Activated T-cell treated with anti-CD3 and anti-CD28 coated beads, Interleukin-2, amount 50 U/mL, for 72 hours (primary cell): Measurements from ENCODE around the gene MAGOHB. TPM values are rescaled to one million over a fixed set of nuclear protein-coding genes. Genes with fewer than 3 reads are reported as not detected.
A peak's percentile ranks its signal among the peaks of the same experiment; 100 is the strongest.
"Not testable (repeated sequence)": the region's sequence is repeated elsewhere in the genome, so short reads cannot be mapped to it uniquely, and the experiment has no call there.

ENCODE experiments used
- ATAC-seq, 2 donors: fragments of 150-1000 bp; cut with Tn5 transposase; replicated peaks in 1 of 2; 2 replicates each; pipeline ENCODE4 v1.10.0; 2021; ENCODE audit warnings: moderate library complexity in 2 of 2, mild to moderate bottlenecking in 1 of 2
- DNase-seq, 2 donors: peaks; one replicate each; pipeline ENCODE4 v3.0.0; 2021 to 2022; ENCODE audit warnings: mixed read lengths in 1 of 2
- H3K27ac Mint-ChIP-seq: one replicate; pipeline ENCODE4 v1.8.0; 2022; ENCODE audit warnings: mild to moderate bottlenecking, moderate library complexity, mixed read lengths
- H3K27me3 Mint-ChIP-seq: one replicate; pipeline ENCODE4 v1.8.0; 2022; ENCODE audit warnings: low read depth, mixed read lengths
- H3K36me3 Mint-ChIP-seq, 2 donors: one replicate each; pipeline ENCODE4 v1.8.0; 2022; ENCODE audit warnings: mixed read lengths in 2 of 2, mild to moderate bottlenecking in 1 of 2; ENCODE audit not compliant: insufficient read depth in 2 of 2
- H3K4me1 Mint-ChIP-seq: one replicate; pipeline ENCODE4 v1.8.0; 2022; ENCODE audit warnings: low read depth, mixed read lengths
- H3K4me3 Mint-ChIP-seq, 2 donors: one replicate each; pipeline ENCODE4 v1.8.0; 2022; ENCODE audit warnings: mild to moderate bottlenecking in 2 of 2, mixed read lengths in 2 of 2, moderate library complexity in 2 of 2
- H3K9me3 Mint-ChIP-seq, 2 donors: one replicate each; pipeline ENCODE4 v1.8.0; 2022; ENCODE audit warnings: mixed read lengths in 2 of 2
- total RNA-seq, 2 donors: library from RNA; stranded (reverse); gene quantifications; one replicate each; pipeline ENCODE4 v1.2.3, GENCODE V29; 2022

The MAGOHB gene
- total RNA-seq, 2 donors from 2014 or later, result 42.7 to 52.5 TPM

DNA sequence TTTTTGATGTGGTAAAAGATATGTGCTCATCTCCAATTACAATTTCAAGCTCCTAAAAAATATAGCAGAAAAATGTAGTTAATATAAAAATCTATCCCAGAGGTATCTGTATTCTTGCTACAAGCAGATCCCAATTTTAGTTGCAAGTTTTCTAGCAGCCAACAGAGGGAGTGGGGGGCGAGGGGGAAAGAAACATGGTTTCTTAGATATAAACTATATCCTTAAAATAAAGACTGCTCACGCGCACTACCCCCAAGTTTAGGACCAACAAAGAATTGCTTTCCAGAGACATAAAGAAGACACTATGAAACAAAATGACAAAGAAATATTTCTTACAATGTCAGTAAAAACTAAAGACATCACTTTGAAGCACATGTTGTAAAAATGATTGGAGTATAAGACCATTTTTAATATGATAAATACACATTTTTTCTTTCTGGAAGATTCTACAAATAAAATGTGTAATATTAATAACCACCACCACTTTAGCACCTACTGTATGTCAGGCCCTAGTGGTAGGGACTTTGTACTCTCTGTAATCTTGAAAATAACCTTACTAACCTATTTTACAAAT, 5.4 kb downstream of the MAGOHB start:
- Mint-ChIP-seq H3K4me1 (peaks cover 35% of the 10 kb centered on the region), H3K36me3 (peaks cover 5 to 33% of the 10 kb centered on the region in 2 donors), H3K27ac (no peak overlapping the region)

GRCh38 chr12:10601860-10602259, 11.5 kb downstream of the MAGOHB start:
- no peak for DNase-seq
- Mint-ChIP-seq H3K27me3 (no peaks in the 10 kb centered on the region), H3K9me3 (no peaks in the 10 kb centered on the region), H3K27ac (peak overlapping the region; percentile 63), H3K4me3 (peak overlapping the region in 1 of 2 donors; percentile 54), H3K36me3 (peaks cover 0 to 7% of the 10 kb centered on the region in 2 donors), H3K4me1 (peaks cover 5% of the 10 kb centered on the region)
- ATAC-seq, result peak in 1 of 2 donors; percentile 59

More for the DNA sequence above, 5.4 kb downstream of the MAGOHB start:
- Mint-ChIP-seq H3K4me3 (no peak overlapping the region), H3K27me3 (no peaks in the 10 kb centered on the region), H3K9me3 (no peaks in the 10 kb centered on the region)
- ATAC-seq (no peak), DNase-seq (no peak)

- H3K4me3 Mint-ChIP-seq, result peak overlapping the region in 1 of 2 donors; percentile 14
- DNase-seq, result no peak
- H3K27ac Mint-ChIP-seq, result no peak overlapping the region
- no peaks in the 10 kb centered on the region for H3K27me3 Mint-ChIP-seq
- peaks cover 0 to 6% of the 10 kb centered on the region in 2 donors for H3K36me3 Mint-ChIP-seq
- ATAC-seq, result no peak
- H3K9me3 Mint-ChIP-seq, result no peaks in the 10 kb centered on the region
- peaks cover 5% of the 10 kb centered on the region for H3K4me1 Mint-ChIP-seq
These were observed 12.4 kb downstream of the MAGOHB start for GRCh38 chr12:10600988-10601387.

- peak overlapping the region in 1 of 2 donors; percentile 63 for H3K4me3 Mint-ChIP-seq
- ATAC-seq (no peak), DNase-seq (no peak)
- peak overlapping the region; percentile 14 for H3K27ac Mint-ChIP-seq
- H3K9me3 Mint-ChIP-seq, result no peaks in the 10 kb centered on the region
- peaks cover 3 to 4% of the 10 kb centered on the region in 2 donors for H3K36me3 Mint-ChIP-seq
- H3K27me3 Mint-ChIP-seq, result no peaks in the 10 kb centered on the region
- no peaks in the 10 kb centered on the region for H3K4me1 Mint-ChIP-seq
These were observed 17.5 kb downstream of the MAGOHB start for GRCh38 chr12:10595881-10596280.

DNA sequence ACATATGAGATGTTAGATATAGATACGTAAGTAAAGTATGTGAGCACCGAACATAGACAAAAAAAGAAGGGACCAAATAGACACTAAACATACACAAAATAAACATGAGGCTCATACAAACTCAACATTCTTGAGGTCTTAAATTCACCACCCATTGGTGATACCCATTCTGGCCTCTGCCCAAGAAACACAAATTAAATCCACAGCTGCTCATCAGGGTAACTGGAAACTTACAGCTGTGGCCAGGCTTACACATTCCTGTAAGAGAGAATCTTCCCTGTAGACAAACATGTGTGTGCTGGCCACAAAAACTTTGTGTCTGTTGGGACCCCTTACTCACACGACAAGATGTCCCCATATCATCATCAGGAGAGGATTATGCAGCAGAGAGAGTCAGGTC, 22.4 kb downstream of the MAGOHB start:
- no peak overlapping the region for H3K4me3 Mint-ChIP-seq
- no peaks in the 10 kb centered on the region for H3K9me3 Mint-ChIP-seq

GRCh38 chr12:10584415-10584814, 29.0 kb downstream of the MAGOHB start:
- Mint-ChIP-seq H3K27ac (peak overlapping the region; percentile 84), H3K9me3 (no peaks in the 10 kb centered on the region), H3K4me3 (no peak overlapping the region), H3K36me3 (peaks cover 7 to 11% of the 10 kb centered on the region in 2 donors), H3K27me3 (no peaks in the 10 kb centered on the region), H3K4me1 (no peaks in the 10 kb centered on the region)
- ATAC-seq (no peak), DNase-seq (no peak)

More for the DNA sequence above, 22.4 kb downstream of the MAGOHB start:
- Mint-ChIP-seq H3K27me3 (no peaks in the 10 kb centered on the region), H3K27ac (no peak overlapping the region), H3K36me3 (peaks cover 3 to 7% of the 10 kb centered on the region in 2 donors), H3K4me1 (no peaks in the 10 kb centered on the region)
- no peak for ATAC-seq
- DNase-seq, result no peak

DNA sequence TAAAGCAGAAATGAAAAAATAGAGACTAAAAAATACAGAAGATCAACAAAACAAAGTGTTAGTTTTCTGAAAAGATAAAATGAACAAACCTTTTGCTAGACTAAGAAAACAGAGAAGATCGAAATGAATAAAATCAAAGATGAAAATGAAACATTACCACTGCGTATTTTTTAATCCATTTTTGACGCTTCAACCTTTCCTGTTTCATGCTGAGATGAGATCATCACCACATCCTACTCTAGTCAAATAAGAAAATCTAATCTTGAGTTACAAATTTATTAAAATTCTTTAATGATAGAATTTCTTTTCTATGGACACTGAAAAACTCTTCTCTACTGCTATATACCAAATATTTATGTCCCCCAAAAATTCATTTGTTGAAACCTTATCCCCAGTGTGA, 30.7 kb downstream of the MAGOHB start:
- no peak overlapping the region for H3K27ac Mint-ChIP-seq
- peaks cover 7 to 11% of the 10 kb centered on the region in 2 donors for H3K36me3 Mint-ChIP-seq
- H3K4me1 Mint-ChIP-seq, result no peaks in the 10 kb centered on the region
- no peak for DNase-seq
- no peaks in the 10 kb centered on the region for H3K27me3 Mint-ChIP-seq
- no peak for ATAC-seq
- H3K9me3 Mint-ChIP-seq, result no peaks in the 10 kb centered on the region
- peak overlapping the region in 1 of 2 donors; percentile 28 for H3K4me3 Mint-ChIP-seq

DNA sequence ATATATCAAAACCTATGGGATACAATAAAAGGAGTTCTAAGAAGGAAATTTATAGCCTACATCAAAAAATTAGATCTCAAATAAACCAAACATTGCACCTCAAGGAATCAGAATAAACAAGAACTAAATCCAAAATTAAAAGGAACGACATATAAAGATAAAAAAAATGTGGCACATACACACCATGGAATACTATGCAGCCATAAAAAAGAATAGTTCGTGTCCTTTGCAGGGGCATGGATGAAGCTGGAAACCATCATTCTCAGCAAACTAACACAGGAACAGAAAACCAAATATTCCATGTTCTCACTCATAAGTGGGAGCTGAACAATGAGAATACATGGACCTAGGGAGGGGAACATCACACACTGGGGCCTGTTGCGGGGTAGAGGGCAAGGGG, 31.3 kb downstream of the MAGOHB start:
- not testable (repeated sequence) for H3K9me3 Mint-ChIP-seq, H3K4me3 Mint-ChIP-seq, DNase-seq, ATAC-seq, H3K4me1 Mint-ChIP-seq, H3K27me3 Mint-ChIP-seq, H3K27ac Mint-ChIP-seq
- peaks cover 7 to 11% of the 10 kb centered on the region in 2 donors for H3K36me3 Mint-ChIP-seq

GRCh38 chr12:10574307-10574706, 39.1 kb downstream of the MAGOHB start:
- Mint-ChIP-seq H3K9me3 (no peaks in the 10 kb centered on the region), H3K4me1 (no peaks in the 10 kb centered on the region), H3K27ac (peak overlapping the region; percentile 73), H3K4me3 (no peak overlapping the region), H3K27me3 (no peaks in the 10 kb centered on the region), H3K36me3 (no peaks in the 10 kb centered on the region)
- ATAC-seq, result no peak
- no peak for DNase-seq

GRCh38 chr12:10572021-10572490, 41.4 kb downstream of the MAGOHB start:
- H3K36me3 Mint-ChIP-seq, H3K27me3 Mint-ChIP-seq, H3K4me1 Mint-ChIP-seq, DNase-seq, H3K27ac Mint-ChIP-seq, ATAC-seq, H3K4me3 Mint-ChIP-seq, H3K9me3 Mint-ChIP-seq: not testable (repeated sequence)

- ATAC-seq (no peak), DNase-seq (no peak)
- Mint-ChIP-seq H3K27me3 (no peaks in the 10 kb centered on the region), H3K9me3 (no peaks in the 10 kb centered on the region), H3K27ac (no peak overlapping the region), H3K4me3 (no peak overlapping the region), H3K4me1 (peaks cover 6% of the 10 kb centered on the region), H3K36me3 (peaks cover 0 to 1% of the 10 kb centered on the region in 2 donors)
These were observed 42.3 kb downstream of the MAGOHB start for GRCh38 chr12:10571141-10571540.

- Mint-ChIP-seq H3K4me3 (peak overlapping the region in 1 of 2 donors; percentile 1), H3K27ac (no peak overlapping the region), H3K27me3 (peaks cover 4% of the 10 kb centered on the region), H3K9me3 (no peaks in the 10 kb centered on the region), H3K4me1 (peaks cover 15% of the 10 kb centered on the region), H3K36me3 (peaks cover 0 to 3% of the 10 kb centered on the region in 2 donors)
- ATAC-seq, result no peak
- no peak for DNase-seq
These were observed 45.6 kb downstream of the MAGOHB start for GRCh38 chr12:10567813-10568212.

- Mint-ChIP-seq H3K9me3 (no peaks in the 10 kb centered on the region), H3K36me3 (peaks cover 0 to 6% of the 10 kb centered on the region in 2 donors), H3K4me1 (peaks cover 27% of the 10 kb centered on the region), H3K27ac (no peak overlapping the region), H3K27me3 (peaks cover 6% of the 10 kb centered on the region), H3K4me3 (no peak overlapping the region)
- ATAC-seq, result no peak
- no peak for DNase-seq
These were observed 49.4 kb downstream of the MAGOHB start for GRCh38 chr12:10563966-10564365.

- H3K36me3 Mint-ChIP-seq, result peaks cover 2 to 8% of the 10 kb centered on the region in 2 donors
These were observed 50.4 kb downstream of the MAGOHB start for GRCh38 chr12:10563002-10563401.

More at GRCh38 chr12:10563002-10563401, 50.4 kb downstream of the MAGOHB start:
- Mint-ChIP-seq H3K27ac (no peak overlapping the region), H3K4me3 (peak overlapping the region in 1 of 2 donors; percentile 40), H3K27me3 (peaks cover 6% of the 10 kb centered on the region), H3K4me1 (peaks cover 32% of the 10 kb centered on the region), H3K9me3 (no peaks in the 10 kb centered on the region)
- DNase-seq (no peak), ATAC-seq (no peak)
